Lower leg skin (tissue), 3 donors: ENCODE data around the gene OCLN.
"Not testable (repeated sequence)": the region's sequence is repeated elsewhere in the genome, so short reads cannot be mapped to it uniquely, and the experiment has no call there.

Experiments
- CTCF ChIP-seq, 3 donors: fragments of 450-650 bp; IDR thresholded peaks; one replicate each; pipeline ENCODE4 v1.5.1; 2016; ENCODE audit warnings: antibody characterized with exemption in 3 of 3, mild to moderate bottlenecking in 3 of 3, moderate library complexity in 2 of 3
- POLR2A ChIP-seq, 2 donors: fragments of 450-650 bp; IDR thresholded peaks; one replicate each; pipeline ENCODE4 v1.6.1; 2016 to 2017; ENCODE audit warnings: antibody characterized with exemption in 2 of 2, mild to moderate bottlenecking in 1 of 2, moderate library complexity in 1 of 2

- not testable (repeated sequence) for TF ChIP-seq CTCF, POLR2A (IDR thresholded peaks at IDR 0.05)
Observed at GRCh38 chr5:69568072-69568471, 75.5 kb downstream of the OCLN start.
